Activated T-cell treated with anti-CD3 and anti-CD28 coated beads for 24 hours (primary cell): Measurements from ENCODE around the gene THEM5.
"Not testable (repeated sequence)": the region's sequence is repeated elsewhere in the genome, so short reads cannot be mapped to it uniquely, and the experiment has no call there.

Experiments used
- DNase-seq: peaks from one replicate; pipeline ENCODE4 v3.0.0-alpha.2; 2020; ENCODE audit warnings: low read depth

The THEM5 gene, protein sequence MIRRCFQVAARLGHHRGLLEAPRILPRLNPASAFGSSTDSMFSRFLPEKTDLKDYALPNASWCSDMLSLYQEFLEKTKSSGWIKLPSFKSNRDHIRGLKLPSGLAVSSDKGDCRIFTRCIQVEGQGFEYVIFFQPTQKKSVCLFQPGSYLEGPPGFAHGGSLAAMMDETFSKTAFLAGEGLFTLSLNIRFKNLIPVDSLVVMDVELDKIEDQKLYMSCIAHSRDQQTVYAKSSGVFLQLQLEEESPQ

DNA sequence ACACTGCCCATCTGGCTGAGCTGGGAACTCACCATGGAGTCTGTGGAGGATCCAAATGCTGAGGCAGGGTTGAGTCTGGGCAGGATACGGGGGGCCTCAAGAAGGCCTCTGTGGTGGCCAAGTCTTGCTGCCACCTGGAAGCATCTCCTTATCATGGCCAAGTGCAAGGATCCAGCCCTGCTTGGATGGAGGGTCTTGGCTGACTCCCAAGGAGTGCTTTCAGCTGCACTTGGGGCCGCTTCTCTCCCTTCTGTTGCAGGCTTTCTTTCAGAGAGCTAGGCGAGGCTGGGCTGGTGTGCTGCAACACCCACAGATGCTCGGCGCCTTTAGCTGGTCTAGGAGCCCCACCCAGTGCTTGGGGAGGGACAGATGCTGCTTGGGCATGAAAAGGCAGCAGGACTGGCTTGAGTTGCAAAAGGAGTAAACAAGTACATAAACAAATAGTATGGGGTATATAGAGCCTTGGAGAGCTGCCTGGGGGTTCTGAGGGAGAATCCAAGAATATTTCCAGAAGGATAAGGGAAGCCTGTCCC lies at the start of gene THEM5:
Gene THEM5 (minus strand): TSS at position 302 of the 533 bp plus-strand sequence. CDS start 147 bp downstream, at position 155.
- DNase-seq = no peak

DNA sequence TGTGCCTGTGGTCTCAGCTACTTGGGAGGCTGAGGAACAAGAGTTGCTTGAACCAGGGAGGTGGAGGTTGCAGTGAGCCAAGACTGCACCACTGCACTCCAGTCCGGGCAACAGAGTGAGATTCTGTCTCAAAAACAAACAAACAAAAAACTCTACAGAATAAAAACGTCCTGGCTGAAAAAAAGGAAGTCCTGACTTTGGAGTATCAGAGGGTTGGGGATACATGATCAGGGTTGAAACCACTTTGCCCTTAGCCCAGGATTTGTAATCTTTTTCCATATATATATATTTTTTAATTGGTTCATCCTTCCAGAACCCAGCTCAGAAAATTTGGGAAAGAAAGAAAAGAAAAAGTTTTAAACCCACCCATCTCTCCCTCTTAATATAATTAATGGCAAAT lies 49.3 kb upstream of the THEM5 start:
- no peak for DNase-seq

DNA sequence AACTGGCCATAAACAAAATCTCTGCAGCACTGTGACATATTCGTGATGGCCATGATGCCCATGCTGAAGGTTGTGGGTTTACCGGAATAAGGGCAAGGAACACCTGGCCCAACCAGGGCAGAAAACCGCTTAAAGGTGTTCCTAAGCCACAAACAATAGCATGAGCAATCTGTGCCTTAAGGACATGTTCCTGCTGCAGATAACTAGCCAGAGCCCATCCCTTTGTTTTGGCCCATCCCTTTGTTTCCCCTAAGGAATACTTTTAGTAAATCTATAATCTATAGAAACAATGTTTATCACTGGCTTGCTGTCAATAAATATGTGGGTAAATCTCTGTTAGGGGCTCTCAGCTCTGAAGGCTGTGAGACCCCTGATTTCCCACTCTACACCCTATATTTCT lies 47.3 kb upstream of the THEM5 start:
- DNase-seq = not testable (repeated sequence)

DNA sequence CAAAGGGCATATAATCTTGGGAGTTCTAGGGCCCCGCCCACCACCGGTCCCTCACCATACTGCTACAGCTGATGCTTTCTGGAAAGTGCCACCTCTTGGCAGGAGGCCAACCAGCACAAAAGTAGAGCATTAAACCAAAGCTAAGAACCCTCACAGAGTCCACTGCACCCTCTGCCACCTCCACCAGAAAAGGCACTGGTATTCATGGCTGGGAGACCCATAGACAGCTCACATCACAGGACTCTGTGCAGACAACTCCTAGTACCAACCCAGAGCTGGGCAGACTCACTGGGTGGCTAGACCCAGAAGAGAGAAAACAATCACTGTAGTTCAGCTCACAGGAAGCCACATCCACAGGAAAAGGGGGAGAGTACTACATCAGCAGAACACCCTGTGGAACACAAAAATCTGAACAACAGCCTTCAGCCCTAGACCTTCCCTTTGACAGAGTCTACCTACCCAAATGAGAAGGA lies 45.0 kb upstream of the THEM5 start:
- peak; percentile 20 for DNase-seq

DNA sequence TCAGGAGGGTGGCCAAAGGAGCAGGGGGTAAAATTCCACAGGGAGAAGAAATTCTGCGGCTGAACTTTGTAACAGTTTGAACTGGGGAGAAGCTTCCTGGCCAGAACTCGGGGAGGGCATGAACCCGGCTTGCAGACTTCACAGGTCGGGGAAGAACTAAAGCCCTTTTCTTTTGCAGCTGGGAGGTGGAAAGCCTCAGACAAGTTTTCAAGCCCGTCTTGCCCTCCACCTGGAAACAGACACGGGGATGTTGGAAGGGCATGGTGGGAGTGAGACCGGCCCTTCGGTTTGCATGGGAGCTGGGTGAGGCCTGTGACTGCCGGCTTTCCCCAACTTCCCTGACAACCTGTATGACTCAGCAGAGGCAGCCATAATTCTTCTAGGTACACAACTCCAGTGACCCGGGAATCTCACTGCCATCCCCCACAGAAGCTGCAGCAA lies 44.5 kb upstream of the THEM5 start:
- DNase-seq = no peak

DNA sequence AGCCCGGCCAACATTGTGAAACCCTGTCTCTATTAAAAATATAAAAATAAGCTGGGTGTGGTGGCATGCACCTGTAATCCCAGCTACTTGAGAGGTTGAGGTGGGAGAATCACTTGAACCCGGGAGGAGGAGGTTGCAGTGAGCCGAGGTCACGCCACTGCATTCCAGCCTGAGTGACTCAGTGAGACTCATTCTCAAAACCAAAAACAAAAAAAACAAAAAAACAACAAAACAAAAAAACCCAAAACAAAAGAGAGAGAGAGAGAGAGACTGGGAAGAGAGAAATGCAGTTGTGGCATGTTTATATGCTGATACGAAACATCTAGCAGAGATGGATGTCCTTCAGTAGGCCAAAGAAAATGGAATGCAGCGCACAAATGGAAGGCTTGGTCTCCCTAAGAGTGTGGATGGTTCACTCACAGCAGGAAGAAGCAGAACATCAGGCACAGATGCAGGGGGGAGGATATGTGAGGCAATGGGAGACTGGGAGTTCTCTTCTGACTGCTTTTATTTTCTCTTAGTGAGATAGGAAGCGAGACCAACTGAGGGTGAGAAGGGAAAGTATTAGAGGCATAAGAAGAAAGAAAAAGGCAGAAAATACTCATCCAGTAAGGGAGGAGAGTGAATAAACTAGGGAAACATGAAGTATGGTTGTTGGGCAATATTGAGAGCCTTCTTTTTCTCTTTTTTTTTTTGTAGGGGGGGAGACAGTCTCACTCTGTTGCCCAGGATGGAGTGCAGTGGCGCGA lies 39.8 kb upstream of the THEM5 start:
- DNase-seq = no peak

DNA sequence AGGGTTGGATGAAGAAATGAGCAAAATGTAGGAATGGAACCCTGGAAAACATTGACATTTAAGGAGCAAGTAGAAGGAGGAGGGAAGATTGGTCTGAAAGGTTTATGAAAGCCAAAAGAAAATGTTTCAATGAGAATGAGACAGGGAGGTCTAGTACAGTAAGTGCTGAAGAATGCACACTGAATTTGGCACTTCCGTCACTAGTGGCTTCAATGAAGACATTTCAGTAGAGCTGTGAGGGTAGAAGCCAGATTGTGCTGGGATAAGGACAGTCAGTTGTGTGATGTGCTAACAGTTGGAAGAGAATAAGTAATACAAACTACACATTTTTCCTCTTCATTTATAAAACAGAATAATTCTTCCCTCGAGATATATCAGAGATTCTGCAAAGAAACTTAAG lies 38.7 kb upstream of the THEM5 start:
- no peak for DNase-seq

DNA sequence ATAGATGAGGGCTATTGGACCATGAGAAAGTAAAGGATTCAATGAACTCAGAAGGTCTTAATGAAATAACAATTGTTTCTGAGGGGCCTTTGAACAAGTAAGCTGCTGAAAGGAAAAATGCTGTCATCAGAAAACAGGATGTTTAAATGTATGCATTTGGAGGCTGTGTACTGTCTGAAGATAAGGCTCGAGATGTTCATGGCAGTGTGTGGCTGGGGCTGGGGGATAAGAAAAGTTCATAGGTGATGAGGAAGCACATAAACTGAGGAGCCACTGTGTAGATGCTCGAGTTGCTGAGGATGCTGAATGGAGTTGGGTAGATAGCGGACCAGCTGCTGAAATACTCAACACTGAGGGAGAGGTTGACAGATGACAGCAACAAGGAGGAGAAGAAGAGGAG lies 38.0 kb upstream of the THEM5 start:
- no peak for DNase-seq

DNA sequence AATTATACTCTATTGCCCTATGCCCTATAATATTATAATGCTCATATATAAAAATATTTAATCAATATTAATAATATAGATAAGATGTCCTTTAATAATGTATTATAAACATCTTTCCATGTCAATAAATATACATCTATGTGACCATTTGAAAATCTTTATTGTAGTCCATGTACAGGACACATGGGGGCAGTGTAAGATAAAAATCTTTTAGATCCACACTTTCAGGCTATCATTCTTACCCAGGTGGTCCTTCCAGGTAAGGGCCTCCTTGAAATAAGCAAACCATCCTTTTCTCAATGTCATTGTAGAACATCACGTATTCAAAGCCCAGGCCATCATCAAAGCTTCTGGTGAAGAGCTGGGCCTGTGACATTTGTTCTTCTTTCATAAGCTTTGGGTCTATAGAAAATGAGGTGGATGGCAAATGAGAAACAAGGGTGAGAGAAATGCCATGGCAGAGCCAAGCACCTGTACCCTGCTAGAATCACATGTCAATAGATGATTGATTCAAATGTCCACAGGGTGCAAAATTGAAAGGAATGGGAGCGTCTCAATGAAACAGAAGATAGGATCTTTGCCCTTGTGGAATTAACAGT lies 35.6 kb upstream of the THEM5 start:
- no peak for DNase-seq

DNA sequence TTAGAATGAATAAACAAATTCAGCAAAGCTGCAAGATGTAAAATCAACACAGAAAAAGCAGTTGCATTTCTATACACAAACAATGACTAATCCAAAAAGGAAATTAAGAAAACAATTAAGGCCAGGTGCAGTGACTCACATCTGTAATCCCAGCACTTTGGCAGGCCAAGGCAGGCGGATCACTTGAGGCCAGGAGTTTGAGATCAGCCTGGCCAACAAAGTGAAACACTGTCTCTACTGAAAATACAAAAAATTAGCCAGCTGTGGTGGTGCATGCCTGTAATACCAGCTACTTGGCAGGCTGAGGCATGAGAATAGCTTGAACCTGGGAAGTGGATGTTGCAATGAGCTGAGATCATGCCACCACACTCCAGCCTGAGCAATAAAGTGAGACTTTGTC lies 33.5 kb upstream of the THEM5 start:
- DNase-seq = no peak

DNA sequence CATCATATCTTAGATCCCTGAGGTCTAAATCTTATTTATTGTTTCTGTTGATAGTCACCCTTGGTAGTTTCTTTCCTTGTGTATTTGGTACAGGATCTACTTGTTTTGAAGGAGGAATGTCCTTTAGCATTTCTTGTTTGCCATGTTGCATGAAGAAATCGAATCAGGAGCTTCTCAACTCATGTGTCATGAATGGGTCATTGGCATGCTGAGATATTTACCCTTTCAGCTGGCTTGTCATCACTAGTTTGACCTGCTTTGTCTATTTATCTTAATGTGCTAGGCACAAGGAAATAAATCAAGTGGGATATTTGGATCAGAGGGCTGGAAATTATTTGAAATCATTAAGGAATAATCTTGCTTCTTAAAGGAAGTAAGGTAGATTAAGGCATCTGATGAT lies 32.0 kb upstream of the THEM5 start:
- DNase-seq = no peak

DNA sequence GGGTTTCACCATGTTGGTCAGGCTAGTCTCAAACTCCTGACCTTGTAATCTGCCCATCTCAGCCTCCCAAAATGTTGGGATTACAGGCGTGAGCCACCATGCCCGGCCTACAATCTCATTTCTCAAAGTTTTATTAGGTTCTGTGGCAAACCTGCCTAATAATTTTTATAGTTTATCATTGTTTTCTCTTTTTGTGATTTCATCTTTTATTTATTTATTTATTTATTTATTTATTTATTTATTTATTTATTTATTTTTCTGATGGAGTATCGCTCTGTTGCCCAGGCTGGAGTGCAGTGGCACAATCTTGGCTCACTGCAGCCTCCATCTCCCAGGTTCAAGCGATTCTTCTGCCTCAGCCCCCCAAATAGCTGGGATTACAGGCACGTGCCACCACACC lies 31.4 kb upstream of the THEM5 start:
- DNase-seq = not testable (repeated sequence)

DNA sequence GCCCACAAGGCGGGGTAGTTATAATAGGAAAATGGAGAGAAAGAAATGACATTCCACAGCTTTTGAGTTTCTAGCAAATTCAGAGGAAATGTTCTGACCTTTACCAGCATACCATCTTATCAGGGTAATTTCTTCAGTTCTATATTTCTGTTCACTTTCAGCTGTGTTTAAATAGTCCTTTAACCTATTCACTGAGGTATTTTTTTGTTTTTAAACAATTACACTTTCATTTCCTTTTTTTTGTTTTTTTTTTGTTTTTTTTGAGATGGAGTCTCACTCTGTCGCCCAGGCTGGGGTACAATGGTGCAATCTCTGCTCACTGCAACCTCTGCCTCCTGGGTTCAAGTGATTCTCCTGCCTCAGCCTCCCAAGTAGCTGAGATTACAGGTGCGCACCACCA lies 30.9 kb upstream of the THEM5 start:
- not testable (repeated sequence) for DNase-seq

DNA sequence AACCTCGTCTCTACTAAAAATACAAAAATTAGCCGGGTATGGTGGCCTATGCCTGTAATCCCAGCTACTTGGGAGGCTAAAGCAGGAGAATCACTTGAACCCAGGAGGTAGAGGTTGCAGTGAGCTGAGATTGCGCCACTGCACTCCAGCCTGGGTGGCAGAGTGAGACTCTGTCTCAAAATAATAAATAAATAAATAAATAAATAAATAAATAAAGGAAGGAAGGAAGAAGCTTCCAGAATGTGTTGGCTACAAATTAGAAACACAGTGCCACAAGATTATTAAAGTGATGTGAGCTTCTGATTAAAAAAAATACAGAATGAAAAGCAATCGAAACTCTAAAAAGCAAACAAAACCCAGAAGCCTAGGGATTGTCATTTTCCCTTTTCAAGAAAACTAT lies 30.4 kb upstream of the THEM5 start:
- not testable (repeated sequence) for DNase-seq

DNA sequence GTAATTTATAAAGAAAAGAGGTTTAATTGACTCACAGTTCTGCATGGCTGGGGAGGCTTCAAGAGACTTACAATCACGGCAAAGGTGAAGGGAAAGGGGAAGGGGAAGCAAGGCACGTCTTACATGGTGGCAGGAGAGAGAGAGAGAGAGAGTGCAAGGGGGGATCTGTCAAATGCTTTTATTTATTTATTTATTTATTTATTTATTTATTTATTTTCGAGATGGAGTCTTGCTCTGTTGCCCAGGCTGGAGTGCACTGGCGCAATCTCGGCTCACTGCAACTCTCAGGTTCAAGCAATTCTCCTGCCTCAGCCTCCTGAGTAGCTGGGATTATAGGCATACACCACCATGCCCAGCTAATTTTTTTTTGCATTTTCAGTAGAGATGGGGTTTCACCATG lies 29.4 kb upstream of the THEM5 start:
- DNase-seq = not testable (repeated sequence)

DNA sequence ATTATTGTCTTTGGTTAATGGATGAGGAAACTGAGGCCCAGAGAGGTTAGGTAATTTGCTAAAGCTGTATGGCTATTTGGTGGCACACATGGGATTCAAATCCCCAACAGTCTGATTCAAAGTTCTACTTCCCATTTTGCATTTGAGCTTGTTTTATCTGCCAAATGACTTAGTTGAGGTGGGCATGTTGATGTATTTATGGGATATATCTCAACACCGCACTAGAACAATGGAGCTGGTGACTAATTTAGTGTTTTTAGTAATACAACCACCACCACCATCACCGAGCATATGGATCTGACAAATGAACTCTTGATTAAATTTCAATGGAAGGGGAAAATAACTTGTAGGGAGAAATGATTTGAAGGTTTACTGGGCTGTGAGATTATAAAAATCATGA lies 29.0 kb upstream of the THEM5 start:
- DNase-seq = no peak

DNA sequence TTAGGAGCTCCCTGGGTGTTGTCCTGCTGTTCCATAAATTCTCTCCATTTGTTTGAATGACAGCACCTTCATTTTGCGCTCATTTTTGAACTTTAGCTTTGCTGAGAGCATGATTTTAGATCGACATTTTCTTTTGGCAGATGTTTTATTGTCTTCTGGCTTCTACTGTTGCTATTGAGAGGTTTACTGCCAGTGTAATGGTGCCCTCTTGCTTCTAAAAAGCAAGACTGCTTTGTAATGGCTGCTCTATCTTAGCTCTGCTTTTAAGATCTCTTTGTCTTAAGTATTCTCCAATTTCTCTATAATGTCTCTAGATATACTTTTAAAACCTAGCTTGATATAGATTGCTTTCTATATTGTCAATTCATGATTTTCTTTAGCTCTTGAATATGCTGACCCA lies 28.0 kb upstream of the THEM5 start:
- no peak for DNase-seq

DNA sequence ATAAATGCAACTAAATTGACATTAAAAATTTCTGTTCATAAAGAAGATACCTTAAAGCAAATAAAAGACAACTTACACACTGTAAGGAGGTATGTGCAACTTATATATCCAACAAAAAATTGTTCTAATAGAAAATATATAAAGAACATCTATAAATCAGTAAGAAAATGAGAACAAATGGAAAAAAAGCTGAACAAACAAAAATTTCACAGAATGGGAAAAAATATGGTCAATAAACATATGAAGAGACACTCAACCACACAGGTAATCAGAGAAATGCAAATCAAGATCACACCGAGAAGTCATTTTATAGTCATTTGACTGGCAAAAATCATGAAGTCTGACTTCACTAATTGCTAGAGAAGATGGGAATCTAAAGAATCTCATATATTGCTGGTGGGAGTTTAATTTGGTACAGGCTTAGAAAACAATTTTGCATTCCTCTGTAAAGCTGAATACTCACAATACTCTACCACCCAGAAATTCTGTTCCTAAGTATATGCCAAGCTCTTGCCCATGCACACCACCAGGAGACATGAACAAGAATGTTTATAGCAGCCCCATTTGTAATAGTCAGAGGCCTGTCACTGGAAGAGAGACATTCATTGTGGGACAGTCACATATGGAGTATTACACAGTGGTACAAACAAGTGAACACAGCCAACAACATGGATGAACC lies 22.0 kb upstream of the THEM5 start:
- no peak for DNase-seq

DNA sequence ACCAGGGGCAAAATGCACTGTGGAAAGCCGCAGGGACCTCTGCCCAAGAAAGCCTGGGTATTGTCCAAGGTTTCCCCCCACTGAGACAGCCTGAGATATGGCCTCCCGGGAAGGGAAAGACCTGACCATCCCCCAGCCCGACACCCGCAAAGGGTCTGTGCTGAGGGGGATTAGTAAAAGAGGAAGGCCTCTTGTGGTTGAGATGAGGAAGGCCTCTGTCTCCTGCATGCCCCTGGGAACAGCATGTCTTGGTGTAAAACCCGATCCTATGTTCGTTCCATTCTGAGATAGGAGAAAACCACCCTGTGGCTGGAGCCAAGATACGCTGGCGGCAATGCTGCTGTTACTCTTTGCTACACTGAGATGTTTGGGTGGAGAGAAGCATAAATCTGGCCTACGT lies 19.3 kb upstream of the THEM5 start:
- DNase-seq = not testable (repeated sequence)

DNA sequence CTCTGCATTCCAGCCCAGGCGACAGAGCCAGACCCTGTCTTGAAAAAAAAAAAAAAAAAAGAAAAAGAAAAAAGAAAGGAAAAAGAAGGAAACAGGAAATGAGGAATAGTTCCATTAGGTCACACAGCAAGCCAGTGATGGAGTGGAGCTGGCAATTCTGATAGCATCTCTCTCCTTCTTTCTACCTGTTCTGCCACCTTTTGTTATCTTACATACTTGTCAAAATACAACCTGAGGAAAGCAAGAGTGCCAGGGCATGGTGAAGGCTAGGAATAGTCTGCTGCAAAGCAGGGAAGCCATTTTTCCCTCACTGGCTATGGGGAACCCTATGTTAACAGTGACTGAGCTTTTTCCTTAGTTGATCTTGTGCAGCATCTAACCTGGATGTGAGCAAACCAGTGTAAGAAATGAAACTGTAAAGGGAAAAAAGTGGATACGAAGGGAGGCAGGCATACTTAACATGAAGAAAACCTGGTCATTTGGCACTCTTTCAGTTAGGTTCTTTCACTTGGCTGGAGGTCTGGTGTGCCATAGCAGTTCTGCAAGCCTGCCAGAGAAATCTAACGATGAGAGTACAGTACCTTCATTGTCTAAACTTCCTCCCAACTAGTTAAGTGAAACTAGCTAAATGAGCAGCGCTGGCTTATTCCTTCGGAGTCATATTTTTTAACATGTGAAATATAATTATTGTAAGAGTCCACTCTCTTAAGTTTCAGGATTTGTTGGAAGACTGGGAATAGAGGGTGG lies 17.9 kb upstream of the THEM5 start:
- no peak for DNase-seq

DNA sequence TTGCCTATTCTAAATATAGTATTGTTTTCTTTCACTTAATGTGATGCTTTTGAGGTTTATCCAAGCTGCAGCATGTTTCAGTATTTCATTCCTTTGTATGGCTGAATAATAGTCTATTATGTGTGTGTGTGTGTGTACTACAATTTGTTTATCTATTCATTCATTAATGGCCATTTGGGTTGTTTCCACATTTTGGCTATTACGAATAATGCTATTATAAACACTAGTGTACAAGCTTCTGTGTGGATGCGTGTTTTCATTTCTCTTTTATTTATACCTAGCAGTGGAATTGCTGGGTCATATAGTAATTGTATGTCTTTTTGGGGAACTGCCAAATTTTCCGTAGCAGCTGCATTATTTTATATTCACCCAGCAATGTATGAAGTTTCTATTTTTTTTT lies 15.0 kb upstream of the THEM5 start:
- no peak for DNase-seq
